Uterus (tissue), 4 donors: ENCODE data around the gene RIC1. TPM values are rescaled to one million over a fixed set of nuclear protein-coding genes. Genes with fewer than 3 reads are reported as not detected.

ENCODE experiments used
- DNase-seq, 2 donors: peaks; one replicate each; pipeline ENCODE4 v3.0.0-alpha.2; 2019 to 2020
- H3K27ac ChIP-seq, 2 donors: fragments of 200-600 bp; sonication (generic); 1 replicate in 1 of 2; 2 replicates in 1 of 2; pipeline ENCODE4 v1.5.1; 2016 to 2018
- H3K27me3 ChIP-seq, 2 donors: fragments of 200-600 bp; sonication (generic); one replicate each; pipeline ENCODE4 v1.5.1; 2018 to 2019; ENCODE audit warnings: control low read depth in 1 of 2
- H3K36me3 ChIP-seq, 2 donors: fragments of 200-600 bp; sonication (generic); one replicate each; pipeline ENCODE4 v1.5.1; 2019; ENCODE audit warnings: control low read depth in 1 of 2
- H3K4me1 ChIP-seq, 2 donors: fragments of 200-600 bp; sonication (generic); one replicate each; pipeline ENCODE4 v1.5.1; 2018 to 2019; ENCODE audit warnings: control low read depth in 1 of 2
- H3K4me3 ChIP-seq, 2 donors: fragments of 200-600 bp; sonication (generic); 1 replicate in 1 of 2; 2 replicates in 1 of 2; pipeline ENCODE4 v1.5.1; 2018 to 2019; ENCODE audit warnings: mild to moderate bottlenecking in 1 of 2
- H3K9me3 ChIP-seq, 2 donors: fragments of 200-600 bp; sonication (generic); one replicate each; pipeline ENCODE4 v1.5.1; 2019; ENCODE audit warnings: control low read depth in 1 of 2
- POLR2A ChIP-seq, 2 donors: fragments of 450-650 bp; IDR thresholded peaks; one replicate each; pipeline ENCODE4 v1.6.1; 2016; ENCODE audit warnings: antibody characterized with exemption in 2 of 2, mild to moderate bottlenecking in 1 of 2, moderate library complexity in 1 of 2
- intact Hi-C: fragments of 100-400 bp; cut with DNase I; formaldehyde crosslinking; loops from one replicate; pipeline ENCODE4 v1.15.1; 2023; ENCODE audit warnings: low total_unique reads
- total RNA-seq, 4 donors: library from RNA; depleted of rRNA in 3 of 4; stranded (reverse); fragments of >200 nt in 3 of 4; gene quantifications; one replicate each; pipeline versions ENCODE4 v1.1.0 to v1.2.4, GENCODE V29; 2014 to 2023
- TF ChIP-seq, protein P1 (sequence below), 4 experiments: fragments of 200-600 bp in 2 of 4; fragments of 450-650 bp in 2 of 4; sonication (generic) in 2 of 4; IDR thresholded peaks; one replicate each; pipeline ENCODE4 v1.5.1; 2016 to 2019; ENCODE audit warnings: antibody characterized with exemption in 4 of 4, mild to moderate bottlenecking in 2 of 4, moderate library complexity in 1 of 4
- donor health status: DM: yes; HTN: yes; CAD: no.

RIC1 gene
- total RNA-seq, 4 donors from 2014 or later: 24.1 to 106 (median 52.5) TPM

- no peak for DNase-seq
- no peaks in the 10 kb centered on the region for H3K9me3 ChIP-seq
- no peaks in the 10 kb centered on the region for H3K4me1 ChIP-seq
- no peak overlapping the region for H3K27ac ChIP-seq
- no peaks in the 10 kb centered on the region for H3K36me3 ChIP-seq
- H3K4me3 ChIP-seq: no peak overlapping the region
- H3K27me3 ChIP-seq: no peaks in the 10 kb centered on the region
- intact Hi-C loops: no loop called here
- no peak for TF ChIP-seq POLR2A (IDR thresholded peaks at IDR 0.05)
- TF ChIP-seq, protein P1, sequence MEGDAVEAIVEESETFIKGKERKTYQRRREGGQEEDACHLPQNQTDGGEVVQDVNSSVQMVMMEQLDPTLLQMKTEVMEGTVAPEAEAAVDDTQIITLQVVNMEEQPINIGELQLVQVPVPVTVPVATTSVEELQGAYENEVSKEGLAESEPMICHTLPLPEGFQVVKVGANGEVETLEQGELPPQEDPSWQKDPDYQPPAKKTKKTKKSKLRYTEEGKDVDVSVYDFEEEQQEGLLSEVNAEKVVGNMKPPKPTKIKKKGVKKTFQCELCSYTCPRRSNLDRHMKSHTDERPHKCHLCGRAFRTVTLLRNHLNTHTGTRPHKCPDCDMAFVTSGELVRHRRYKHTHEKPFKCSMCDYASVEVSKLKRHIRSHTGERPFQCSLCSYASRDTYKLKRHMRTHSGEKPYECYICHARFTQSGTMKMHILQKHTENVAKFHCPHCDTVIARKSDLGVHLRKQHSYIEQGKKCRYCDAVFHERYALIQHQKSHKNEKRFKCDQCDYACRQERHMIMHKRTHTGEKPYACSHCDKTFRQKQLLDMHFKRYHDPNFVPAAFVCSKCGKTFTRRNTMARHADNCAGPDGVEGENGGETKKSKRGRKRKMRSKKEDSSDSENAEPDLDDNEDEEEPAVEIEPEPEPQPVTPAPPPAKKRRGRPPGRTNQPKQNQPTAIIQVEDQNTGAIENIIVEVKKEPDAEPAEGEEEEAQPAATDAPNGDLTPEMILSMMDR (IDR thresholded peaks at IDR 0.05): no peak
These were observed 14.7 kb upstream of the RIC1 start for GRCh38 chr9:5614192-5614591.

DNA sequence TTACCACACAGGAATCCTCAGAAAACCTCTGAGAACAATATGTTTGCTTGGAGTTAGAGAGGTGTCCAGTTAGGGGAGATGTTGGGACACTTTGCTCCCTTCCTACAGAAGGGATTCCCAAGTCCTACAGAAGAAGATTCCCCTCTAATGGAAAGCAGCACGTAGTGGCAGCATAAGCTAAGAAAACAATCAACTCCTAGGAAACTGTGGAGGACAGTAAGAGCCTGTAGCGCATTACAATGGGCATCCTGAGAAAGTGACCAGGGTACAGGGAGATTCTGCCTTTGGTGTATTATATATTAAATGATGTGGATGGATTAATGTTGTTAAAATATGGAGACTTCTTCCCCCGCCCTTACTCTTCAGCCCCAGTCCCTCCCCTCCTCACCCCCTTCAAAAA, 13.9 kb upstream of the RIC1 start:
- Histone ChIP-seq H3K4me3 (no peak overlapping the region), H3K9me3 (no peaks in the 10 kb centered on the region), H3K4me1 (no peaks in the 10 kb centered on the region), H3K27ac (no peak overlapping the region), H3K36me3 (no peaks in the 10 kb centered on the region), H3K27me3 (no peaks in the 10 kb centered on the region)
- no peak for DNase-seq
- intact Hi-C loops: no loop called here
- no peak for TF ChIP-seq POLR2A (IDR thresholded peaks at IDR 0.05)
- TF ChIP-seq, protein P1 (IDR thresholded peaks at IDR 0.05): no peak

DNA sequence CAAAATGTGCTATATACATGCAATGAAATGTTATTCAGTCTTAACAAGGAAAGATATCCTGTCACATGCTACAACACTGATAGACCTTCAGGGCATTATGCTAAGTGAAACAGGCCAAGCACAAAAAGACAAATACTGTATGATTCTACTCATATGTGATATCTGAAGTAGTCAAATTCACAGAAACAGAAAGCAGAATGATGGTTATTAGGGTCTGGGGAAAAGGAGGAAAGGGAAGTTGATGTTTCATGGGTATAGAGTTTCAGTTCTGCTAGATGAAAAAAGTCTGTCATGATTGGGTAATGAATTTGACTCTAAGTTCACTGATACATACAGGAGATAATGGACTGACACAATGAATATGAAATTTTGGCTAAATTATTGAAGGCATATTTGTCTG, 11.2 kb upstream of the RIC1 start:
- Histone ChIP-seq H3K4me3 (no peak overlapping the region), H3K27ac (no peak overlapping the region), H3K36me3 (no peaks in the 10 kb centered on the region), H3K9me3 (no peaks in the 10 kb centered on the region), H3K27me3 (no peaks in the 10 kb centered on the region), H3K4me1 (no peaks in the 10 kb centered on the region)
- no peak for DNase-seq
- intact Hi-C loops: no loop called here
- TF ChIP-seq, protein P1 (IDR thresholded peaks at IDR 0.05): no peak
- no peak for TF ChIP-seq POLR2A (IDR thresholded peaks at IDR 0.05)

- H3K9me3 ChIP-seq: no peaks in the 10 kb centered on the region
- H3K27me3 ChIP-seq: no peaks in the 10 kb centered on the region
- H3K27ac ChIP-seq: no peak overlapping the region
- no peaks in the 10 kb centered on the region for H3K36me3 ChIP-seq
- H3K4me3 ChIP-seq: no peak overlapping the region
- TF ChIP-seq, protein P1 (IDR thresholded peaks at IDR 0.05): no peak
- TF ChIP-seq POLR2A (IDR thresholded peaks at IDR 0.05): no peak
- DNase-seq: no peak
- intact Hi-C loops: no loop called here
- no peaks in the 10 kb centered on the region for H3K4me1 ChIP-seq
These were observed 8.4 kb upstream of the RIC1 start for GRCh38 chr9:5620494-5620893.

DNA sequence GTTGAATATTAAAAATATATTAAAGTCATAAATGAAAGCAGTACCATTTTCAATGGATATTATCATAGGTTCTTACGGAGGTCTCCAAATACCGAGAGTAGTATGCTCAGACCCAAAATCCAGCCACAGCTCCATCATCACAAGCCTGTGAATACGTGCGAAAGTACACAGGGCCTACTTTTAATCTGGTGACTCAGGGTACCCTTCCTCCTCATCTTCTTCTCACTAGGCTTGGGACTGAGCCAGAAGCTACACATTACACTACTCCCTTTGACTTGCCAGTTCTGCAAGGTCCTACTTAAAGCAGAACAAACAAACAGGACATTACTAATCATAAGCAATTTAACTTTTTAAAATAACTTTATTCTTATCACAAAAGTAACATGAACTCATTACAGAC, 7.6 kb upstream of the RIC1 start:
- intact Hi-C loops: no loop called here
- DNase-seq: no peak
- Histone ChIP-seq H3K27me3 (no peaks in the 10 kb centered on the region), H3K4me3 (no peak overlapping the region), H3K9me3 (no peaks in the 10 kb centered on the region), H3K27ac (no peak overlapping the region), H3K4me1 (no peaks in the 10 kb centered on the region), H3K36me3 (no peaks in the 10 kb centered on the region)
- TF ChIP-seq, protein P1 (IDR thresholded peaks at IDR 0.05): no peak
- TF ChIP-seq POLR2A (IDR thresholded peaks at IDR 0.05): no peak
